Vagina (tissue), 2 donors: ENCODE data around the gene FAF1. TPM values are rescaled to one million over a fixed set of nuclear protein-coding genes. Genes with fewer than 3 reads are reported as not detected.

Source experiments
- DNase-seq, 2 donors: peaks; one replicate each; pipeline ENCODE4 v3.0.0-alpha.2; 2017; ENCODE audit errors: extremely low spot score in 2 of 2
- H3K27ac ChIP-seq: fragments of 200-600 bp; sonication (generic); one replicate; pipeline ENCODE4 v1.5.1; 2019
- H3K27me3 ChIP-seq: fragments of 200-600 bp; sonication (generic); one replicate; pipeline ENCODE4 v1.5.1; 2019
- H3K36me3 ChIP-seq, 2 donors: fragments of 200-600 bp; sonication (generic); one replicate each; pipeline ENCODE4 v1.5.1; 2017 to 2019
- H3K4me1 ChIP-seq: fragments of 200-600 bp; sonication (generic); one replicate; pipeline ENCODE4 v1.5.1; 2019
- H3K4me3 ChIP-seq, 2 donors: fragments of 200-600 bp; sonication (generic); 1 replicate in 1 of 2; 2 replicates in 1 of 2; pipeline ENCODE4 v1.5.1; 2016 to 2019
- H3K9me3 ChIP-seq: fragments of 200-600 bp; sonication (generic); one replicate; pipeline ENCODE4 v1.5.1; 2019
- POLR2A ChIP-seq, 2 donors: fragments of 450-650 bp; IDR thresholded peaks; one replicate each; pipeline ENCODE4 v1.6.1; 2017; ENCODE audit warnings: antibody characterized with exemption in 2 of 2, mild to moderate bottlenecking in 2 of 2, moderate library complexity in 2 of 2
- POLR2AphosphoS5 ChIP-seq, 2 donors: sonication (generic); formaldehyde crosslinking; IDR thresholded peaks; one replicate each; pipeline ENCODE4 v1.9.0; 2017; ENCODE audit warnings: antibody characterized with exemption in 2 of 2, mild to moderate bottlenecking in 2 of 2, low read depth in 1 of 2; ENCODE audit not compliant: insufficient read depth in 1 of 2
- intact Hi-C: fragments of 100-400 bp; cut with DNase I; formaldehyde crosslinking; loops from one replicate; pipeline ENCODE4 v1.15.1; 2023
- total RNA-seq: library from RNA; depleted of rRNA; stranded (reverse); fragments of >200 nt; gene quantifications from one replicate; pipeline ENCODE4 v1.2.3, GENCODE V29; 2016
- TF ChIP-seq, protein P1 (sequence below), 3 experiments: fragments of 450-650 bp in 2 of 3; fragments of 200-600 bp in 1 of 3; sonication (generic) in 1 of 3; IDR thresholded peaks; one replicate each; pipeline ENCODE4 v1.5.1; 2017 to 2019; ENCODE audit warnings: antibody characterized with exemption in 3 of 3, mild to moderate bottlenecking in 2 of 3, moderate library complexity in 2 of 3

The FAF1 gene
- total RNA-seq, 1 donor from 2014 or later: 40.0 TPM

GRCh38 chr1:50527249-50527986 lies 432.6 kb downstream of the FAF1 start:
- Histone ChIP-seq H3K27me3 (no peaks in the 10 kb centered on the region), H3K27ac (no peak overlapping the region), H3K9me3 (no peaks in the 10 kb centered on the region), H3K4me3 (no peak overlapping the region), H3K4me1 (no peaks in the 10 kb centered on the region), H3K36me3 (peaks cover 0 to 6% of the 10 kb centered on the region in 2 donors)
- no peak for DNase-seq
- intact Hi-C loops: no loop called here
- TF ChIP-seq, protein P1, sequence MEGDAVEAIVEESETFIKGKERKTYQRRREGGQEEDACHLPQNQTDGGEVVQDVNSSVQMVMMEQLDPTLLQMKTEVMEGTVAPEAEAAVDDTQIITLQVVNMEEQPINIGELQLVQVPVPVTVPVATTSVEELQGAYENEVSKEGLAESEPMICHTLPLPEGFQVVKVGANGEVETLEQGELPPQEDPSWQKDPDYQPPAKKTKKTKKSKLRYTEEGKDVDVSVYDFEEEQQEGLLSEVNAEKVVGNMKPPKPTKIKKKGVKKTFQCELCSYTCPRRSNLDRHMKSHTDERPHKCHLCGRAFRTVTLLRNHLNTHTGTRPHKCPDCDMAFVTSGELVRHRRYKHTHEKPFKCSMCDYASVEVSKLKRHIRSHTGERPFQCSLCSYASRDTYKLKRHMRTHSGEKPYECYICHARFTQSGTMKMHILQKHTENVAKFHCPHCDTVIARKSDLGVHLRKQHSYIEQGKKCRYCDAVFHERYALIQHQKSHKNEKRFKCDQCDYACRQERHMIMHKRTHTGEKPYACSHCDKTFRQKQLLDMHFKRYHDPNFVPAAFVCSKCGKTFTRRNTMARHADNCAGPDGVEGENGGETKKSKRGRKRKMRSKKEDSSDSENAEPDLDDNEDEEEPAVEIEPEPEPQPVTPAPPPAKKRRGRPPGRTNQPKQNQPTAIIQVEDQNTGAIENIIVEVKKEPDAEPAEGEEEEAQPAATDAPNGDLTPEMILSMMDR (IDR thresholded peaks at IDR 0.05): no peak
- no peak for TF ChIP-seq POLR2A (IDR thresholded peaks at IDR 0.05)
- TF ChIP-seq POLR2AphosphoS5 (IDR thresholded peaks at IDR 0.05; ENCODE audit: insufficient read depth in 1 of 2, low read depth in 1 of 2): no peak

DNA sequence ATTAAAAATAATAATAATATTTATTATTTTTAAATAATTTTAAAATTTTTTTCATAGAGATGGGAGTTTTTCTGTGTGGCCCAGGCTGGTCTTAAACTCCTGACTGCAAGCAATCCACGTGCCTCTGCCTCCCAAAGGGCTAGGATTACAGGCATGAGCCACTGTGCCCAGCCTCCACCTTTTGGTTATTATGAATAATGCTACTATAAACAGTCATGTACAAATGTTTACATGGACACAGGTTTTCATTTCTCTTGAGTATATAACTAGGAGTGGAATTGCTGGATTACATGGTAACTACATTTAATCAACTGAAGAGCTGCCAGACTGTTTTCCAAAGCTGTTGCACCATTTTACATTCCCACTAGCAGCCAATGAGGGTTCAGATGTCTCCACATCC lies 433.6 kb downstream of the FAF1 start:
- Histone ChIP-seq H3K9me3 (no peaks in the 10 kb centered on the region), H3K27ac (no peak overlapping the region), H3K27me3 (no peaks in the 10 kb centered on the region), H3K4me3 (no peak overlapping the region), H3K4me1 (no peaks in the 10 kb centered on the region), H3K36me3 (peaks cover 0 to 6% of the 10 kb centered on the region in 2 donors)
- TF ChIP-seq, protein P1 (IDR thresholded peaks at IDR 0.05): no peak
- TF ChIP-seq POLR2AphosphoS5 (IDR thresholded peaks at IDR 0.05; ENCODE audit: insufficient read depth in 1 of 2, low read depth in 1 of 2): no peak
- no peak for TF ChIP-seq POLR2A (IDR thresholded peaks at IDR 0.05)
- intact Hi-C loops: no loop called here
- no peak for DNase-seq

DNA sequence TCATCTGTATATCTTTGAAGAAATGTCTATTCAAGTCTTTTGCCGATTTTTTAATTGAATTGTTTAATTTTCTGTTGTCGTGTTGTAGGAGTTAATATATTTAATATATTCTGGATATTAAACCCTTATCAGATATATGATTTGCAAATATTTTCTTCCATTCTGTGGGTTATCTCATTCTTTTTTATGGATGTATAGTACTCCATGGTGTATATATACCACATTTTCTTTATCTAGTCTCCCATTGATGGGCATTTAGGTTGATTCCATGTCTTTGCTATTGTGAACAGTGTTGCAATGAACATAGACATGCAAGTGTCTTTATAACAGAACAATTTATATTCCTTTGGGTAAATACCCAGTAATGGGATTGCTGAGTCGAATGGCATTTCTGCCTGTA lies 436.5 kb downstream of the FAF1 start:
- Histone ChIP-seq H3K9me3 (no peaks in the 10 kb centered on the region), H3K4me3 (no peak overlapping the region), H3K36me3 (peaks cover 0 to 6% of the 10 kb centered on the region in 2 donors), H3K4me1 (no peaks in the 10 kb centered on the region), H3K27ac (no peak overlapping the region), H3K27me3 (no peaks in the 10 kb centered on the region)
- DNase-seq: no peak
- TF ChIP-seq POLR2A (IDR thresholded peaks at IDR 0.05) (no peak), POLR2AphosphoS5 (IDR thresholded peaks at IDR 0.05; ENCODE audit: insufficient read depth in 1 of 2, low read depth in 1 of 2) (no peak)
- TF ChIP-seq, protein P1 (IDR thresholded peaks at IDR 0.05): no peak
- intact Hi-C loops: no loop called here

DNA sequence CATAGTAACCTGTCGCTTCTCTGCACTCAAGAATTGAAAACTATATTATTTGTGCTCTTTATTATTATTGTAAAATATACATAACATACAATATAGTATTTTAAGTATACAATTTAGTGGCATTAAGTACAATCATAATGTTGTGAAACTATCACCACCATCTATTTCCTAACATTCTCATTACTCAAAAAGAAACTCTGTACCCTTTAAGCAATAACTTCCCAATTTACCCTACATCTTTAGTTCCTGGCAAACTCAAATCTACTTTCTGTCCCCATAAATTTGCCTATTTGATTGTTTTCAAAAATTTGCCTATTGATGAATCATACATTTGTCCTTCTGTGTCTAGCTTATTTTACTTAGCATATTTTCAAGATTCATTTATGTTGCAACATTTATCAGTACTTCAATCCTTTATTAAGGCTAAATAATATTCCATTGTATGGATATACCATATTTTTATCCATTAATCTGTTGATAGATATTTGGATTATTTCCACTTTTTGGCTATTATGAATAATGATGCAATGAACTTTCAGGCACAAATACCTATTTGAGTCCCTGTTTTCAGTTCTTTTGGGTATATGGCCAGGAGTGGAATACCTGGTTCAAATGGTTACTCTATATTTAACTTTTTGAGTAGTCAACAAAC lies 437.2 kb downstream of the FAF1 start:
- intact Hi-C loops: no loop called here
- no peak overlapping the region for H3K27ac ChIP-seq
- H3K9me3 ChIP-seq: no peaks in the 10 kb centered on the region
- no peaks in the 10 kb centered on the region for H3K4me1 ChIP-seq
- TF ChIP-seq, protein P1 (IDR thresholded peaks at IDR 0.05): no peak
- H3K27me3 ChIP-seq: no peaks in the 10 kb centered on the region
- DNase-seq: no peak
- H3K4me3 ChIP-seq: no peak overlapping the region
- H3K36me3 ChIP-seq: peaks cover 0 to 6% of the 10 kb centered on the region in 2 donors

DNA sequence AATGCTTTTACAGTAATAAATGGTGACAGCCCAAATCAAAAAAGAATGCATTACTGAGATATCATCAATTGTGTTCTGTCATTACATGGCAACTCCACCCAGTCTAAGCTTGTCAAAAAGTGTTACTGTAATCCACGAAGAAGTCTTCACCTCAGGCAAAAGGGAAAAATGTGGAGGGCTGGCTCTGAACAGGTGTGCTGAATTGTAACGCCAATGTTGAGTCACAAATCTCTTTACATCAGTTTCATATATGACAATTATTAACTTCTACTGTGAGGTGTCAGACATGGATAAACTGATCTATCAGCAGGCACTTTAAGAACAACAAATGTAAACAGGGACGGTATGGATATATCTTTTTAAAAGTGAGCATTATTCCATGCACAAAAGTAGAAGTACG lies 438.4 kb downstream of the FAF1 start:
- H3K9me3 ChIP-seq: no peaks in the 10 kb centered on the region
- intact Hi-C loops: no loop called here
- TF ChIP-seq POLR2AphosphoS5 (IDR thresholded peaks at IDR 0.05; ENCODE audit: insufficient read depth in 1 of 2, low read depth in 1 of 2) (no peak), POLR2A (IDR thresholded peaks at IDR 0.05) (no peak)
- TF ChIP-seq, protein P1 (IDR thresholded peaks at IDR 0.05): no peak

More for the DNA sequence above, 438.4 kb downstream of the FAF1 start:
- H3K4me1 ChIP-seq: no peaks in the 10 kb centered on the region
- DNase-seq: no peak
- H3K36me3 ChIP-seq: no peaks in the 10 kb centered on the region
- H3K4me3 ChIP-seq: no peak overlapping the region
- no peak overlapping the region for H3K27ac ChIP-seq
- no peaks in the 10 kb centered on the region for H3K27me3 ChIP-seq
